Measurements from ENCODE around the gene OMP. TPM values are rescaled to one million over a fixed set of nuclear protein-coding genes. Genes with fewer than 3 reads are reported as not detected.

Gene OMP
- total RNA-seq, 2 donors from 2014 or later = not detected

DNA sequence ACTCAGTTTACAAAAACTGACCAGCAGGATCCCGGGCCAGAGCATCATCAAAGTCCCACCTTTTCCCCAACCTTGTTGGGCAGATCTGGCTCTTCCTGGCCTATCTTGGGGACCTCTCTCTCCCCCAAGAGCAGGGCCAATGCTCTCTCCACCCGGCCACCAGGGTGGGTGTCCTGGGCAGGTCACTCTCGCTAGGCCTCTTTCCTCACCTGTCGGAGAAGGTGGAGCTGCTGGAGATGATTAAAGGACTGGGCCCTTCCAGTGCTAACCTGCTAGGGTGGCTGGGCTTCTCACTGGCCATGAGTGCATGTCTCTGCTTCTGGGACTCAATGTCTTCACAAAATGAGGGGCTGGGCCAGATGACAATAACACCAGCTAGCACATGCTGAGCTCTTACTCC, 38.8 kb upstream of the OMP start:
- H3K36me3 Mint-ChIP-seq (ENCODE audit: low read depth) = no peaks in the 10 kb centered on the region

DNA sequence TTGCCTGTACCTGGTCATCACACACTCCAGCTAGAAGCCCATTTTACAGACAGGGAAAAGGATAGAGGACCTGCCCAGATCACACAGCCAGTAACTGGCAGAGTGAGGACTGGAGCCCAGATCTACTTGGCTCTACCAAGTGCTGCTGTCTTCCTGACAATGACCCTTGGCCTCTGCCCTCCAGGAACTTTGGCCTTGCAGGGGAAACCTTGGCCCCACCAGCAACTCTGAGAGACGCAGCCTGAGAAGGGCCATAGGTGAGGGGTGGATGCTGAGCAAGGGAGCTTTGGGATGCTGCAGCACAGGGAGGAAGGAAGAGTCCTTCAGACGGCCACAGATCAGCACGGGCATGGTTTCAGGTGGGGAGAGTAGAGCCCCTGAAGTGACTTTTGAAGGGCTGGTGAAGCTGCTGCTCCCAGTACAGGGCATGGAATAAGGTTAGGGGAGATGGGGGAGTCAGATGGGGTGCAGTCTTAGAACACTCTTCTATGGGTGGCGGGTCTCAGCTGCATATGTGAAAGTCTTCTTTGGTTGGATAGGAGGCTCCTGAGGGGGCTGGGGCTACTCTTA, 37.9 kb upstream of the OMP start:
- no peaks in the 10 kb centered on the region for H3K9me3 ChIP-seq (ENCODE audit: control insufficient read depth, low read length, poor library complexity, severe bottlenecking)
- Mint-ChIP-seq H3K36me3 (ENCODE audit: low read depth) (no peaks in the 10 kb centered on the region), H3K27ac (no peak overlapping the region), H3K4me3 (peak overlapping the region; percentile 64), H3K4me1 (peaks cover 8% of the 10 kb centered on the region), H3K27me3 (no peaks in the 10 kb centered on the region)
- DNase-seq = no peak
- no peak for ATAC-seq

More for the DNA sequence above, 38.8 kb upstream of the OMP start:
- H3K9me3 ChIP-seq (ENCODE audit: control insufficient read depth, low read length, poor library complexity, severe bottlenecking) = no peaks in the 10 kb centered on the region
- H3K4me1 Mint-ChIP-seq = peaks cover 8% of the 10 kb centered on the region
- no peak overlapping the region for H3K4me3 Mint-ChIP-seq
- H3K27ac Mint-ChIP-seq = no peak overlapping the region
- H3K27me3 Mint-ChIP-seq = peaks cover 1% of the 10 kb centered on the region
- no peak for ATAC-seq
- DNase-seq = no peak

DNA sequence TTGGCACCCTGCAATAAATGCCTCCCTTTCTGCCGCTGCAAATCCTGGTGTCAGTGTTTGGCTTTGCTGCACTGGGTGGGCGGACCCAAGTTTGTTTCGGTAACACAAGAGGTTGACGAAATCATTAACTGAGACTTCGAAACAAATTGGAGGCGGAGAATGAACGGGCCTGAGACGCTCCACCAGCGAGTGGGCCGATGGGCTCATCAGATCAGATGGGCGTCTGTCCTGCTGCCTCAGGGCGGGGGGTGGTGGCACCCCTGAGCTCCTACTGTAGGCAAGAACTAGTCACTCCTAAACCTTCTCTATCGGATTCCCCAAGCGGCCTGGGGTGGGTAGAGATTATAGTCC, 36.8 kb upstream of the OMP start:
- no peak for ATAC-seq
- H3K27ac Mint-ChIP-seq = peak overlapping the region; percentile 67
- no peak for DNase-seq

DNA sequence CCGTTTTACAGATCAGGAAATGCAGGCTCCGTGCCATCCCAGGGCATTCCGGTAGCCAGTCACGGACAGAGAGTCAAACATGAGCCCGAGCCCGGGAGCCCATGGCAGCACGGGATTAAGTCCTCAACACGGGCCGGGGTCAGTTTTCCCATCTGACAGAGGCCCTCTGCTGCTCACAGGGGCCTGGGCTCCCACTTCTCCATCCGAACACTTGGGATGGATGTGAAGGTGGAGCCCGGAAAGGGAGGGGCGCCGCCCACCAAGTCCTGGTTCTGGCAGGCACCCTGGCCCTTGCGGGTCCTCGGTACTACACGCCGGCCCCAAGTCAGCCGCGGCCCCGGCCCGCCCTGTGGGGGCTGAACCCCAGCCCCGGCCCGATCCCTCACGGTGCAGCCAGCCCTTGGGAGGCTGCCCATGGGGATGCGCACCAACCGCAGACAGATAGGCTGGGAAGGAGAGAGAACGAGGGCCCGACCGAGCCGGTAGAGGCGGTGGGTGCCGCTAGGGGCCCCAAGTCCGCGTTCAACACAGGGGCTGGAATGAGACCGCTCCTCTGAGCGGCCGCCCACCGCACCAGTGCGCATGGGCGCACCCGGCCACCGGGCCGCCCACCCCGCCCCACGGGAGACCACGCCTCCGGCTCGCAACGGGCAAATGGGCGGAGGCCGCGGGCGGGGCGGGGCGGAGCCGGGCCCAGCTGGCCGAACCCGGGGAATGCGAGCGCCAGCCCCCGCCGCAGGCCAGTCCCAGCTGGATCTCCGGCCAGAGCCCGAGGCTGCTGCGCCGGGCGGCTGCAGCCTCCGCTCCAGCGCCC, 36.2 kb upstream of the OMP start, which contains the start of gene CAPN5:
Gene CAPN5, plus strand, starts transcription at position 743 of the 814 bp plus-strand sequence. CDS start 17,916 bp downstream, outside the sequence.
- Mint-ChIP-seq H3K27me3 (no peaks in the 10 kb centered on the region), H3K27ac (peak within 1 kb of the TSS; percentile 67), H3K36me3 (ENCODE audit: low read depth) (no peaks in the 10 kb centered on the region), H3K4me3 (peak within 1 kb of the TSS; percentile 90), H3K4me1 (peaks cover 8% of the 10 kb centered on the region)
- DNase-seq (peak; percentile 86 to 88 (median 86)), ATAC-seq (peak; percentile 96)
- H3K9me3 ChIP-seq (ENCODE audit: control insufficient read depth, low read length, poor library complexity, severe bottlenecking) = no peaks in the 10 kb centered on the region

More for the DNA sequence above, 36.8 kb upstream of the OMP start:
- H3K4me3 Mint-ChIP-seq = peak overlapping the region; percentile 90
- peaks cover 8% of the 10 kb centered on the region for H3K4me1 Mint-ChIP-seq
- H3K9me3 ChIP-seq (ENCODE audit: control insufficient read depth, low read length, poor library complexity, severe bottlenecking) = no peaks in the 10 kb centered on the region
- H3K27me3 Mint-ChIP-seq = no peaks in the 10 kb centered on the region
- no peaks in the 10 kb centered on the region for H3K36me3 Mint-ChIP-seq (ENCODE audit: low read depth)

DNA sequence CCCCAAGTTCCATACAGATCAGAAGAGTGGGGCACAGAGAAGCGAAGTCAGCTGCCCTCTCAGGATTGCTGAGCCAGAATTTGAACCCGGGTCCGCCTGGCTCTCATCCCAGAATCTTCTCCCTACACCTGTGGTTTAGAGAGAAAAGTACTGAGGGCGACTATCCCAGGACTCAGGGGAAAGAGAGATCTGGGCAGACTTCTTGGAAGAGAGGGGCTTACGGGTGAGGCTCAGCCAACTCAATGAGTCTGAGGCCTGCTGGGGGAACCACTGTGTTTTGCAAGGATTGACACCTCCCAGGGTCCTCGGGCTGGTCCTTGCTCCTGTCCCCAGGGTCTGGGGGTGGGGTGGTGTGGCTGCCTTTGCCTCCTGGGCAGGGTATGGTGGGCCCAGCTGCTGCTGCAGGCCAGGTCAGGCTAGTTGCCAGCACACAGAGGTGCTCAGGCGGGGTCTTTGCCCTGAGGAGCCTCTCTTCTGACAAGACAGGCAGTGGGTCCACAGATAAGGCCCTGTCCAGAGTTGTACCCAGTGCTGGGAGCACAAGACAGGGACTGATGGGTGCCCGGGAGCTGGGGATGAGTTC, 34.7 kb upstream of the OMP start:
- Mint-ChIP-seq H3K36me3 (ENCODE audit: low read depth) (no peaks in the 10 kb centered on the region), H3K4me3 (peak overlapping the region; percentile 90), H3K27ac (no peak overlapping the region), H3K4me1 (peaks cover 17% of the 10 kb centered on the region), H3K27me3 (no peaks in the 10 kb centered on the region)
- no peaks in the 10 kb centered on the region for H3K9me3 ChIP-seq (ENCODE audit: control insufficient read depth, low read length, poor library complexity, severe bottlenecking)
- no peak for DNase-seq
- no peak for ATAC-seq

DNA sequence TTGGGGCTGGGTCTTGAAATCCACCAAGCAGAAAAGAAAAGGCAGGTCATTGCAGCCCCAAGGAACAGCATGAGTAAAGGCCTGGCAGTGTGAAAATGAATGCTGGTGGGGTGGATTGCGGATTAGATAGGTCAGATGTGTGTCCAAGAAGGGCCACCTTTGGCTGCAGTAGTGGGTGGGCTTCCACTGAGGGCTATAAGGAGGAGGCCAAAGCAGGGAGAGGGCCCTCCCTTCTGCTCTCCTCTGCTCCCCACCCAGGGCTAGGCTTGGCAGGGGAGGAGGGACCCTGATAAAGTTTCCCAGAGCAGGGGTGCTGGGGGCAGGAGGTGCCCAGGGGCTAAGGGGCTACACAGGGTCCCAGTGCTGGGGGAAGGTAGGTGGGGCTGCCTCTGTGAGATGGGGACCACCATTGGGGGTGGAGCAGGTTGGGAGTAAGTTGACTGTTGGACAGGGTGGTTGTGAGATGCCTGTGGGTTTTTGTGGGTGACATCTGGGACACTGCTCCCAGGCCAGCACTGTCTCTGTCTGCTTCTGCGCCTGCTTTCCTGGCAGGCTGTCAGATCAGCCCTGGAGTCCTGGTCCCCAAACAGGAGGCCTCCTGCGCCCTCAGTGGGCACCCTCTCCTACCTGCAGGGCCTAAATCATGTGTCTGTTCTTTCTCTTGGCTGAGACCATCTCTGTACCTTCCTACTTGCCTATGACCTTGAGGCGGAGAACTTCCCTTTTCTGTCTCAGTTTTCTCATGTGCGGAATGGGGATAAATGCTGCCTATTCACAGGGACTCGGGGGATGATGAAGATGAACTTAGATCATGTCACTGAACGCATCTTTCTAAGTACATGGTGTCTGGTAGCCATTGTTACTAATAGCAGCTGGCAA, 33.9 kb upstream of the OMP start:
- H3K4me3 Mint-ChIP-seq = no peak overlapping the region
- H3K27me3 Mint-ChIP-seq = no peaks in the 10 kb centered on the region
- H3K27ac Mint-ChIP-seq = no peak overlapping the region
- no peak for DNase-seq
- H3K36me3 Mint-ChIP-seq (ENCODE audit: low read depth) = no peaks in the 10 kb centered on the region
- ATAC-seq = no peak
- no peaks in the 10 kb centered on the region for H3K9me3 ChIP-seq (ENCODE audit: control insufficient read depth, low read length, poor library complexity, severe bottlenecking)
- peaks cover 22% of the 10 kb centered on the region for H3K4me1 Mint-ChIP-seq

DNA sequence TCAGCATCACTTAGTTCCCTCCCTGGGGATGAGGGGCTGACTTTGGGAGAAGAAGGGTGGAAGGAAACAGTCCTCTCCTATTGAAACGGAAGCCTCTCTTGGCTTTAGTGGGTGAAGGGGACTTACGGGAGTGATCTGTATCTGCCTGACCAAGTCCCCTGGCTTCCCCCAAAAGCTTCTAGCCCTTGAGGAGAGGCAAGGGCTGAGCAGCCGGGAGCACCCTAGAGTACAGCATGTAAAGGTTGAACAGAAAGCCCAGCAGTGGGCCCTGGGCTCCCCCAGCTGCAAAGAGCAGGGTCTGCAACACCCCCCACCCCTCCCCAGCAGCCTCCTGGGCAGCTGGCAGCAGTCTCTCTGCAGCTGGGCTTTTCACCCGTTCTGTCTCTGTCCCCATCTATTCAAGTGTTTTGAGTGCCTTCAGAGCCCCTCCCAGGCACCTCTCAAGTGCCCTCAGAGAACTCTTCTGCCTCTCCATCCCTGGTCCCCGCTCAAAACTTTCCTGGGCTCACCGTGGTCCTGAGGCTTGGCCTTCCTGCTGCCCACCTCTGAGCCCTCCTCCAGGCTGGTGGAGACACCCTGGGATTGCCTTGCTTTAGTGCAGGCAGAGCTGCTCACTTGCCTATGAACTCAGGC, 33.2 kb upstream of the OMP start:
- no peak for DNase-seq
- no peak for ATAC-seq
- Mint-ChIP-seq H3K4me3 (no peak overlapping the region), H3K36me3 (ENCODE audit: low read depth) (no peaks in the 10 kb centered on the region), H3K27me3 (no peaks in the 10 kb centered on the region), H3K27ac (no peak overlapping the region), H3K4me1 (peaks cover 22% of the 10 kb centered on the region)
- no peaks in the 10 kb centered on the region for H3K9me3 ChIP-seq (ENCODE audit: control insufficient read depth, low read length, poor library complexity, severe bottlenecking)

DNA sequence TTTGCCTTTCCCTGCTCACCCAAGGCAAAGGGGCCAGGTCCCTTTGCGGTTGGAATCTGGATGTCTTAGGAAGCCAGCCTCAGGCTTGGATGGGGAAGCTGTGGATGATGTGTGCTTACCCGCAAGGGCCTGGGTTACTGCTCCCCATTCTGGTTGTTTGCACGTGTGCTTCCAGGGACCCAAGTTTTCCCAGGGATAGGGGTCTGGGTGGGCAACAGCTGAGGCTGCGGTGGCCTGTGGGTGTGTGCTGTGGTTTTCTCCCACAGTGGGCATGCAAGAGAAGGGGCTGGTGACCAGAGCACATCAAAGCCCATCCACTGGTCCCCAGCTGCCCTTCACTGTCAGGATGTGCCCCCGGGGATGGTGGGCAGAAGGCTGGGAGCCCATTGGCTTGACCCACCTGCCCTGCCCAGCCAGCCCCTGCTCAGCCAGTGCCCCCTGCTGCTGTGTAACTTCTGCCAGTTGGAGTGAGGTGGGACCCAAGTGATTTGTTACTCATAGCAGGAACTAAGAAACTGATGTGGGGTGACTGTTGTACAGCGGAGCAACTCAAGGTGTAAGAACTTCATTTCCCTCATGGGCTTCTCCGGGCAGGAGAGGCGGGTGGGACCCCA, 32.6 kb upstream of the OMP start:
- DNase-seq = no peak
- no peaks in the 10 kb centered on the region for H3K9me3 ChIP-seq (ENCODE audit: control insufficient read depth, low read length, poor library complexity, severe bottlenecking)
- no peak overlapping the region for H3K4me3 Mint-ChIP-seq
- no peaks in the 10 kb centered on the region for H3K27me3 Mint-ChIP-seq
- no peak for ATAC-seq
- no peak overlapping the region for H3K27ac Mint-ChIP-seq
- peaks cover 18% of the 10 kb centered on the region for H3K4me1 Mint-ChIP-seq
- no peaks in the 10 kb centered on the region for H3K36me3 Mint-ChIP-seq (ENCODE audit: low read depth)

DNA sequence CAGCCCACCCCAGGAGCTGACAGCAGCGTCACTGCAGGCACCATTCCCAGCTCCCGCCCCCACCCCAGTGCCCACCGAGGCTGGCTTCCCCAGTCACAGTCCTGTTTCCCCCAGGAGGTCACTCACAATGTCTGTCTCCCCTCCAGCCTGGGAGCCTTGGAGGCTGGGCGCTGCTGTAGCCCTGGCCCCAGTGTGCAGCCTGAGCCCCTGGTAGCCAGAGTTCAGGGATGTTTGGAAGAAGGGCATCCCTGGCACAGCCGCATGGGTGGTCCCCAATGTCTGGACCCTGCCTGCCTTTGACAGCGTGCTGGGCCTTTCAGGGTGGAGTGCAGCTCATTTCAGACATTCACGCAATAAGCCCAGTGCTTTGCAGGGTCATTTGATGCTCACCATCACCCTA, 31.6 kb upstream of the OMP start:
- Mint-ChIP-seq H3K4me3 (peak overlapping the region; percentile 52), H3K4me1 (peaks cover 14% of the 10 kb centered on the region), H3K27me3 (no peaks in the 10 kb centered on the region), H3K36me3 (ENCODE audit: low read depth) (no peaks in the 10 kb centered on the region), H3K27ac (peak overlapping the region; percentile 49)
- no peaks in the 10 kb centered on the region for H3K9me3 ChIP-seq (ENCODE audit: control insufficient read depth, low read length, poor library complexity, severe bottlenecking)
- ATAC-seq (no peak), DNase-seq (peak in 1 of 3 donors; percentile 1)

DNA sequence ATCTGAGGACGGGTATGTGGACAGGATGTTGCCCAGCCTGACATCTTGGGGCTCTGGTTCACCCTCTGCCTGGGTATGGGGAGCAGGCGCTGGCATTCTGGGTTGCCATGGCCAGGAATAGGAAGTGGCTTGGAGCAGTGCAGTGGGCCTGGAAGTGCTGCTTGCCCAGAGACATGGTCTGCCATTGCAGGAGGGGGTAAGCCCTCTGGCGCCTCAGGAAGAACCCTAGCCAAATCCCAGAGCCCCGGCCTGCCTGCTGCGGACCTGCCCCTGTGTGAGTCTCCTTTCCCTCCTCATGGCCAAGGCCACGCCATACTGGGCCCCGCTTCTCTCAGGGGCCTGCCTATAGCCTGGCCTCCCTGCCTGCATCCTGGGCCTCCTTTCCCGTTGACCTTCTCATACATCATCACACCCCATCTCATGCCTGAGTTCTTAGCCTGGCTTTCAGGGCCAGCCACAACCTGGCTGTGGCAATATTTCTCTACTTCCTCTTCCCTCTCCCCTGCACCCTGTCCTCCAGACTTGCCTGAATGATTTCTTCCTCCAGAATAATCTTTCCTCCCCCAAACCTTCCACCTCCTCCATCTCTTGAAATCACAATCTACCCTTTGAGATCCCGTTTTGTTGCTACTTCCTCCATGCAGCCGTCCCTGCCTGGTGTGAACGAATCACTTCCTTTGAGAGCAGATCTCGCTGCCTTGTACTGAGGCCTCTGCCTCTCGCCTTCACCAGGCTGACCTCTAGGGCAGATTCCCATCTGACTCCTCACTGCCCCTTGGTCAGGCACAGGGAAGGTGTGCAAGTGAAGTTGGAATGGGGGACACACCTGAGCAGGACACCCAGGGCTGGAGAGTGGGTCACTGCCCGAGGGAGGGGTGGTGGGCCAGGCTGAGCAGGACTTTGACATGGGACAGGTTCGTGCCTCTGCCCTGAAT, 30.7 kb upstream of the OMP start:
- Mint-ChIP-seq H3K4me1 (peaks cover 16% of the 10 kb centered on the region), H3K36me3 (ENCODE audit: low read depth) (no peaks in the 10 kb centered on the region), H3K4me3 (no peak overlapping the region), H3K27me3 (no peaks in the 10 kb centered on the region), H3K27ac (no peak overlapping the region)
- no peak for DNase-seq
- no peaks in the 10 kb centered on the region for H3K9me3 ChIP-seq (ENCODE audit: control insufficient read depth, low read length, poor library complexity, severe bottlenecking)
- ATAC-seq = no peak

DNA sequence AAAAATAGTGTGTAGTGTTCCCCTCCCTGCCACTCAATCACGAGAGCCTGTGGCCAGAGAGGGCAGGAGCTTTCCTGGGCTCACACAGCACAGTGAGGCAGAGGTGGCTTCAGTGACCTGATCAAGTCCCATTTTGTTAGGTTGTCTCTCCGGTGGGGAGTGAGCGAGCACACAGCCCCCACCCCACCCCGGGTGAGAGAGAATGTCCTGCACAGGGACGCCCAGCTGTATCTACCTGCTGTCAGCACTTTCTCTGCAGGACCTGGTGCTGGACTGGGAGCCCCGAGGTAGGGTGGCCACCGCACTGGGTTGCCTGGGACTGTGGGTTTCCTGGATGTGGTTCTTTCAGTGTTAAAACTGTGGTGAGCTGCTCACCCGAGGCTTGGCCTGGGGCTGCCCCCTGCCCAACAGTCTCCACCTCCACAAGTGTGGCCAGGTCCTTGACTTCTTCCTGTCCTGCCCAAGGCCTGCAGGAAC, 29.8 kb upstream of the OMP start:
- Mint-ChIP-seq H3K27me3 (no peaks in the 10 kb centered on the region), H3K4me1 (peaks cover 16% of the 10 kb centered on the region), H3K27ac (no peak overlapping the region), H3K4me3 (no peak overlapping the region), H3K36me3 (ENCODE audit: low read depth) (no peaks in the 10 kb centered on the region)
- ATAC-seq (no peak), DNase-seq (peak in 1 of 3 donors; percentile 2)
- no peaks in the 10 kb centered on the region for H3K9me3 ChIP-seq (ENCODE audit: control insufficient read depth, low read length, poor library complexity, severe bottlenecking)

All from T-helper 17 cell (primary cell).